ENCODE results near the gene MAD1L1.

GRCh38 chr7:1956611-1957470 lies 275.9 kb downstream of the MAD1L1 start:
- no peak for TF ChIP-seq POLR2AphosphoS5 (IDR thresholded peaks at IDR 0.05; ENCODE audit: low read depth, low read length)
- TF ChIP-seq MXI1 (IDR thresholded peaks at IDR 0.05; ENCODE audit: borderline replicate concordance, low read depth, low read length): no peak
- TF ChIP-seq ZNF17 (CRISPR knock-in tag; IDR thresholded peaks at IDR 0.05): no peak
- TF ChIP-seq KDM5A (IDR thresholded peaks at IDR 0.05; ENCODE audit: borderline replicate concordance, low read length): no peak
- no peak for TF ChIP-seq GATA4 (IDR thresholded peaks at IDR 0.05; ENCODE audit: borderline replicate concordance, low read depth)
- no peak for TF ChIP-seq CTCF (CRISPR knock-in tag; IDR thresholded peaks at IDR 0.05)
- no peak for TF ChIP-seq MYC (CRISPR knock-in tag; IDR thresholded peaks at IDR 0.05; ENCODE audit: borderline replicate concordance)
- no peak for TF ChIP-seq XRCC5 (optimal IDR thresholded peaks at IDR 0.05; ENCODE audit: low read length)
- no peak for TF ChIP-seq ZNF143 (CRISPR knock-in tag; IDR thresholded peaks at IDR 0.05)
- no peak for TF ChIP-seq TBL1XR1 (IDR thresholded peaks at IDR 0.05; ENCODE audit: borderline replicate concordance, low read length, partially characterized antibody)
- TF ChIP-seq RBM39 (IDR thresholded peaks at IDR 0.05; ENCODE audit: low read depth, low read length, poor library complexity, severe bottlenecking): no peak
- TF ChIP-seq ZNF12 (CRISPR knock-in tag; IDR thresholded peaks at IDR 0.05): no peak
- no peak for TF ChIP-seq DNMT3B (CRISPR knock-in tag; conservative IDR thresholded peaks at IDR 0.05)

All from HepG2 (cell line).